Progenitor cell of endocrine pancreas (in vitro differentiated cells): Measurements from ENCODE around the gene TBC1D17. TPM values are rescaled to one million over a fixed set of nuclear protein-coding genes. Genes with fewer than 3 reads are reported as not detected.
"Not testable (repeated sequence)": the region's sequence is repeated elsewhere in the genome, so short reads cannot be mapped to it uniquely, and the experiment has no call there.

Experiments used
- DNase-seq: peaks from one replicate; pipeline ENCODE4 v3.0.0; 2021; ENCODE audit warnings: low spot score; ENCODE audit not compliant: unreplicated experiment
- H3K27ac Mint-ChIP-seq: 2 replicates; pipeline ENCODE4 v1.8.0; 2021; ENCODE audit warnings: mild to moderate bottlenecking, moderate library complexity, mixed read lengths
- H3K27me3 Mint-ChIP-seq: 2 replicates; pipeline ENCODE4 v1.8.0; 2021; ENCODE audit warnings: mixed read lengths
- H3K36me3 Mint-ChIP-seq: 2 replicates; pipeline ENCODE4 v1.8.0; 2022; ENCODE audit warnings: mixed read lengths; ENCODE audit not compliant: insufficient read depth
- H3K4me1 Mint-ChIP-seq: 2 replicates; pipeline ENCODE4 v1.8.0; 2021; ENCODE audit warnings: low read depth, mixed read lengths
- H3K4me3 Mint-ChIP-seq: 2 replicates; pipeline ENCODE4 v1.8.0; 2021; ENCODE audit warnings: low read depth, mild to moderate bottlenecking, moderate library complexity, mixed read lengths
- H3K9me3 Mint-ChIP-seq: 2 replicates; pipeline ENCODE4 v1.8.0; 2021; ENCODE audit warnings: low read depth, mixed read lengths
- total RNA-seq: library from RNA; stranded (reverse); gene quantifications from 2 replicates; pipeline ENCODE4 v1.2.1, GENCODE V29; 2021
- TF ChIP-seq, protein P1 (sequence below): fragments of 200-600 bp; sonication (generic); IDR thresholded peaks from one replicate; pipeline ENCODE4 v1.5.0; 2021; ENCODE audit warnings: antibody characterized with exemption, mild to moderate bottlenecking; ENCODE audit not compliant: unreplicated experiment

TBC1D17 gene
- total RNA-seq, 1 donor from 2014 or later: 44.6 TPM

DNA sequence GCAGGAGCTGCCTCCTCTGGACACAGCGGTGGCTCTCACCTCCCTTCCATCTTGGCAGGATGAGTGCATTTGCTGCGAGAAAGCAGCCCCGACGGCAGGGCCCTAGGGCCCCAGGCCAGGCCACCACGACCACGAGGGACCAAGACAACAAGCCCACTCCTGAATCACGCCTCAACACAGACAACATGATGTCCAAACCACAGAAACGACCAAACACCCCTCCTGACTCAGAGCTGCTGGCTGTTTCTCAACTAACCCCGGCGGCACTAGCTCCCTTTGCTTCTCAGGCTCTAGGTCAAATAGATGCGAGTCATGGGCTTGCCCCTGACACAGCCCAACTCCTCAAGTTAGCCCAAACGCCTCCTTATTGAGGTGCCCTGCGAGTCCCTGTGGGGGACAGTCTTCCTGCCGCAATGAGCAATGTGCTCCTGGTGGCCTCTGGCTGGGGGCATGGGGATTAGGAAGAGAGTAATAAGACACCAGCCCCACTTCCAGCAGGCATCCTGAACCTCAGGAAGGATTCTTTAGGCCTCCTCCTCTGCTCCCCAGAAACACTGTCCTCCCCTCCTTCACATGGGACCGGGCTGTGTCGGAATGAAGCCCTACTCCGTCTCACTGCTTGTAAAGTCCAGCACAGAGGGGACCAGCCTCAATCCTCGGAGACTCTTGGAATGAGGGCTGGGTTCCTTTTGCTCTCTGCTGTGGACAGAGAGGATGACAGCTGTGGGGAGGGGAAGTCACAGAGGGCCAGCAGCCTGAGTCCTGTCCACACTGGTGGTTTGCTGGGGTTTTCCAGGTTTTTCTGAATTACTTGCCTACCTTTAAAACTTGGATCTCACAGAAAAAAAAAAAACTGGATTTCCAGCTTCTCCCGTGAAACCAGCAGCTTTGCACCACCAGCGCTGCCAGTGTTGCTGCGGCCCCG is 44.6 kb downstream of the TBC1D17 start:
- Mint-ChIP-seq H3K27me3 (no peaks in the 10 kb centered on the region), H3K36me3 (peaks cover 15% of the 10 kb centered on the region), H3K4me3 (no peak overlapping the region), H3K9me3 (no peaks in the 10 kb centered on the region), H3K27ac (peak overlapping the region; percentile 71), H3K4me1 (peaks cover 15% of the 10 kb centered on the region)
- TF ChIP-seq, protein P1, sequence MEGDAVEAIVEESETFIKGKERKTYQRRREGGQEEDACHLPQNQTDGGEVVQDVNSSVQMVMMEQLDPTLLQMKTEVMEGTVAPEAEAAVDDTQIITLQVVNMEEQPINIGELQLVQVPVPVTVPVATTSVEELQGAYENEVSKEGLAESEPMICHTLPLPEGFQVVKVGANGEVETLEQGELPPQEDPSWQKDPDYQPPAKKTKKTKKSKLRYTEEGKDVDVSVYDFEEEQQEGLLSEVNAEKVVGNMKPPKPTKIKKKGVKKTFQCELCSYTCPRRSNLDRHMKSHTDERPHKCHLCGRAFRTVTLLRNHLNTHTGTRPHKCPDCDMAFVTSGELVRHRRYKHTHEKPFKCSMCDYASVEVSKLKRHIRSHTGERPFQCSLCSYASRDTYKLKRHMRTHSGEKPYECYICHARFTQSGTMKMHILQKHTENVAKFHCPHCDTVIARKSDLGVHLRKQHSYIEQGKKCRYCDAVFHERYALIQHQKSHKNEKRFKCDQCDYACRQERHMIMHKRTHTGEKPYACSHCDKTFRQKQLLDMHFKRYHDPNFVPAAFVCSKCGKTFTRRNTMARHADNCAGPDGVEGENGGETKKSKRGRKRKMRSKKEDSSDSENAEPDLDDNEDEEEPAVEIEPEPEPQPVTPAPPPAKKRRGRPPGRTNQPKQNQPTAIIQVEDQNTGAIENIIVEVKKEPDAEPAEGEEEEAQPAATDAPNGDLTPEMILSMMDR: no peak
- DNase-seq: no peak

DNA sequence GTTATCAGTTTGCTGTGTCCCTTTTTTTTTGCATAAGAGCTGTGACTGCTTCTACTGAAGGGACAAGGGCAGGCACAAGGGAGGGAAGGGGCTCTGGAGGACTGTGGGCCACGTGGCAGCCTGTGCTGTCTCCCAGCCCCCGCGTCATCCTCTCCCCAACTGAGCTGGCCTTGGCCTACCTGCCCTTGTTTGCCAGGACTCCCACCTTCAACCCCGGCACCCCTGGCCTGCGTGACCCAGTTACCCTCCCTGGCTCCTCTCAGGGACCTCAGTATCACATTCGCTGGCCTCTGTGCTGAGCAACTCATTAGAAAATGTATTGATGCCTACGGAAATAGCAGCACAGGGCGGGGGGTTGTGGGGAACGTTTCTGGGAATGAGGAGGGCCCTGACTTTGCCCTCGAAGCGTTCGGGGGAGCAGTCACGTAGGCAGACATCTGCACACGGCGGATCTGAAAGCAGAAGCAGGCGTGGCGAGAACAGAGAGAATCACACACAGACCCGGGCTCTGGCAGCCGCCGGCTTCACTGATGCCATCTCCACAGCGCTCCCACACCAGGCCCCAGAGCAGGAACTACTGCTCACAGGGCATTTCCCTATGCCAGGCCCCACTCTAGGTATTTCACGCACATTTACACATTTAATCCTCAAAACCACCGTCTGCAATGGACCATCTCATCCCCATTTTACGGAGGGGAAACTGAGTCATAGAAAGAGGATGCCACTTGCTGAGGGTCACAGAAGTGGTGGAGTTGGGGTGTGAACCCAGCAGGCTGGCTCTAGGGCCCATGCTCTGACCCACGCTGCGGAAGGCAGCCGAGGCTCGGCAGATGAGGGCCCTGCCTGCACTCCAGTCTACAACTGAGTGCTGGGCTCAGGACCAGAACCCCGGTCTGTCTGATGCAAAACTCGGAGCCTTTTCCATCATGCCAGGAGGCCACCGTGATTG is 45.8 kb downstream of the TBC1D17 start:
- Mint-ChIP-seq H3K4me3 (no peak overlapping the region), H3K4me1 (peaks cover 20% of the 10 kb centered on the region), H3K27ac (no peak overlapping the region), H3K36me3 (peaks cover 13% of the 10 kb centered on the region), H3K27me3 (no peaks in the 10 kb centered on the region), H3K9me3 (no peaks in the 10 kb centered on the region)
- no peak for DNase-seq
- TF ChIP-seq, protein P1: no peak

DNA sequence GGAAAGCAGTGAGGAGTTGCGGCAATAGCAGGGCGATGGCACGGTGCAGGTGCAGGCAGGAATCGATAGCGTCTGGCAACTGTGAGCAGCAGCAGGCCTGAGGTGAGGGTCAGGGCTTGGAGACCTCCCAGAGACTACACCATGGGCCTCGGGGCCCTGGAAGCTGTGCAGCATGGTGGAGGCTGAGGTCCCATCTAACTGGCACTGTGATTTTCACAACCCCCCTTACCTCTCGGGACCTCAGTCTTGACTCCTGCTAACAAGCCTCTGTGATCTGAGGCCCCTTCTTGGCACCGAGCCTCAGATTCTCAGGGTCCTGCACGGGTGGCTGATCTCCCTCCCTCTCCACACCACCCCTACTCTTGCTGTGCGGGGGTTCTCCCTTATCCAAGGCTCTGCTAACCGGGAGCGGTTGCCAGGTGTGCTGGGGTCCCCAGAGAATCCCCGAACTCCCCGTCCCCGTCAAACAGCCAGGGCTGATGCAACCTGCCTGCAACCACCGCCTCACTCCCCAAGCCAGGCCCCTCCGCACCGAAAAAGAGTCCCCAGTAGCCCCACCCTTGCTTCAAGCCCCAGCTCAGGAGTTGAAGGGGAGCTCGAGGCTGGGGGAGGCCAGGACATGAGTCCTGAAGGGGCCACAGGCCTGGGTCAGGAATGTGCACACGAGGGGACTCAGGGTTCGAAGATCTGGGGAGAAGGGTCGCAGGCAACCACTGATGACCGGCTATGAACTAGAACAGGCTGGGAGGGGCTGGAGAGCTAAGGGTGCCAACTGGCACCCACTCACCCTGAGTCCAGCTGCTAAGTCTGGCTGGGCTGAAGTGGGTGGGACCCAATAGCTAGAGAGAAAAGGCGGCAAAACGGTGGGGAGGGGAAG is 46.7 kb downstream of the TBC1D17 start:
- Mint-ChIP-seq H3K9me3 (no peaks in the 10 kb centered on the region), H3K27ac (no peak overlapping the region), H3K4me3 (no peak overlapping the region), H3K4me1 (peaks cover 24% of the 10 kb centered on the region), H3K27me3 (no peaks in the 10 kb centered on the region), H3K36me3 (peaks cover 12% of the 10 kb centered on the region)
- TF ChIP-seq, protein P1: no peak
- DNase-seq: no peak

DNA sequence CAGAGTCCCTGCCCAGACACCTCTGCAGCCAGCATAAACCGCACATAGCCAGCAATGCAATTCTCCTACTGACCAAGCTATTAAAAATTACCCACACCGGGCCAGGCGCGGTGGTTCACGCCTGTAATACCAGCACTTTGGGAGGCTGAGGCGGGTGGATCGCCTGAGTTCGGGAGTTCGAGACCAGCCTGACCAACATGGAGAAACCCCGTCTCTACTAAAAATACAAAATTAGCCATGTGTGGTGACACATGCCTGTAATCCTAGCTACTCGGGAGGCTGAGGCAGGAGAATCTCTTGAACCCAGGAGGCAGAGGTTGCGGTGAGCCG is 47.3 kb downstream of the TBC1D17 start:
- not testable (repeated sequence) for DNase-seq, H3K27me3 Mint-ChIP-seq, H3K9me3 Mint-ChIP-seq, H3K4me3 Mint-ChIP-seq
- Mint-ChIP-seq H3K36me3 (peaks cover 10% of the 10 kb centered on the region), H3K27ac (peak overlapping the region; percentile 29), H3K4me1 (peaks cover 24% of the 10 kb centered on the region)

DNA sequence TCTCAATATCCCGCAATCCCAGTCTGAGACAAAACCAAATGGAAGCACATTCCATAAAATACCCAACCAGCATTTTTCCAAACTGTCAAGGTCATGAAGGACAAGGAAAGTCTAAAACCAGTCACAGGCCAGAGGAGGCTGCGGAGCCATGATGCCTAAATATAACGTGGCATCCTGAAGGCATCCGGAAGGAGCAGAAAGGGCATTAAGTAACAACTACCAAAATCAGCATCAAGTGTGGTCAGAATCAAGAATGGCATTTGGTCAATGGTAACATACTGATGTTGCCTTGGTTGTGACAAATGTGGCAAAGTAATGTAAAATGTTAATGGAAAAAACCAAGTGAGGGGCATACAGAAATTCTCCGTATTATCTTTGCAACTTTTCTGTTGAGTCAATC is 48.0 kb downstream of the TBC1D17 start:
- peaks cover 10% of the 10 kb centered on the region for H3K36me3 Mint-ChIP-seq
- H3K4me3 Mint-ChIP-seq: no peak overlapping the region
- H3K9me3 Mint-ChIP-seq: no peaks in the 10 kb centered on the region
- peaks cover 27% of the 10 kb centered on the region for H3K4me1 Mint-ChIP-seq
- H3K27ac Mint-ChIP-seq: peak overlapping the region; percentile 73
- no peaks in the 10 kb centered on the region for H3K27me3 Mint-ChIP-seq
- no peak for DNase-seq
- TF ChIP-seq, protein P1: no peak
